Stimulated activated CD8-positive, alpha-beta memory T cell treated with anti-CD3 and anti-CD28 coated beads, Interleukin-4, amount 100 ng/mL, for 4 hours (primary cell): ENCODE results near the gene TEX54.

Source experiments
- DNase-seq, 2 donors: peaks; one replicate each; pipeline ENCODE4 v3.0.0-alpha.2; 2020; ENCODE audit warnings: low read depth in 2 of 2, low spot score in 1 of 2

Gene TEX54

DNA sequence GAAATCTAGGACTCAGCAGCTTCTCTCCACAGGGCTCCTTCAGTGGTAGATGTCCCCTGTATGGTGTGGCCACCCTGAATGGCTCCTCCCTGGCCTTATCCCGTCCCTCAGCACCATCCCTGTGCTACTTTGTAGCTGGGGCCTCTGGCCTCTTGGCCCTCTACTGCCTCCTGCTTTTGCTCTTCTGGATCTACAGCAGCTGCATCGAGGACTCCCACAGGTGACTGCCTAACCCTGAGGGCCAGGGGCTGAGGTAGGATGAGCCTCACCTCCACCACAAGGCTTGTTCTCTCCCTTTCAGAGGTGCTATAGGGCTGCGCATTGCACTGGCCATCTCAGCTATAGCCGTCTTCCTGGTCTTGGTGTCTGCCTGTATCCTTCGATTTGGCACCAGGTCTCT lies 43.6 kb downstream of the TEX54 start:
- no peak for DNase-seq

DNA sequence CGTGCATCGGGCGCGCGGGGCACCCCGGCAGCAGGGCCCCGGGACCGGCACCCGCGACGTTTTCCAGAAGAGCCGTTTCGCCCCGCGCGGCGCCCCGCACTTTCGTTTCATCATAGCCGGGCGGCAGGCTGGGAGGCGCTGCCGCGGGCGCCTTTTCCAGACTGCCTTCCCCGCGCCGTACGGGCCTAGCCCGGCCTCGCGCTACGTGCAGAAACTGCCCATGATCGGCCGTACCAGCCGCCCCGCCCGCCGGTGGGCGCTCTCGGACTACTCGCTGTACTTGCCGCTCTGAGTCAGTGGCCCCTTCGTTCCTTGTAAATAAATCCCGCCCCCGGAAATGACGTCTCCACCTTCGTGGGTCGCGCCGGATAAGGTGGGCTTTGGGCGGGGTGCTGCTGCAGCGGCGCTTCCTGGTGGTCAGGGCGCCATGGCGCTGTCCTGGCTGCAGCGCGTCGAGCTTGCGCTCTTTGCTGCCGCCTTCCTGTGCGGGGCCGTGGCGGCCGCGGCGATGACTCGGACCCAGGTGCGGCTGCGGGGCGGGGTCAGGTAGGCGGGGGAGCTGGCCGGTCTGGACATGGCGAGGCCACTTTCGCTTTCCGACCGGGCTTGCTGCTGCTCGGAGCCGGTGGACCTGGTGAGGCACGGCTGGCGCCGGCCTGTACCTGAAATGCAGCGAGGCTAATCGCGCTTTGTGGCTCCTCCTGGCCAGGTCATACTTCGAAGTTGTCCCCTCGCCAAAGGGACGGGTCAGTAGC lies 45.5 kb downstream of the TEX54 start, which contains the start of gene TMEM179B:
TSS of gene TMEM179B (plus strand) at position 398 of the 755 bp plus-strand sequence. CDS start at position 428, 30 bp downstream.
- DNase-seq = peak; percentile 97 to 99

DNA sequence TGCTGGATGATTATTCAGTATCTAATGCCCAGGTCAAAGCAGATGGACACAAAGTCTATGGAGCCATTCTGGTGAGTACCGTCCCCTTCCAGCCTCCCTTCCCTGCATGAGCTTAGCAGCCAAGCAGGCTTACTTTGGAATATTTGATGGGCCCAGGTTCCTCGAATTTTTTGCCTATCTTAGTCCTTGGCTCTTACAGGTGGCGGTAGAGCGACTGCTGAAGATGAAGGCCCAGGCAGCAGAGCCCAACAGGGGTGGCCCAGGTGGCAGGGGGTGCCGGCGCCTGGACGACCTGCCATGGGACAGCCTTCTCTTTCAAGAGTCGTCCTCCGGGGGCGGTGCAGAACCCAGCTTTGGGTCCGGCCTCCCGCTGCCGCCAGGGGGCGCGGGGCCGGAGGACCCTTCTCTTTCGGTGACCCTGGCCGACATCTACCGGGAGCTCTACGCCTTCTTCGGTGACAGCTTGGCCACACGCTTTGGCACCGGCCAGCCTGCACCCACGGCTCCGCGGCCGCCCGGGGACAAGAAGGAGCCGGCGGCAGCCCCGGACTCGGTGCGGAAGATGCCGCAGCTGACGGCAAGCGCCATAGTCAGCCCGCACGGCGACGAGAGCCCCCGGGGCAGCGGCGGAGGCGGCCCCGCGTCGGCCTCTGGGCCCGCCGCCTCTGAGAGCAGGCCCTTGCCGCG lies 46.2 kb downstream of the TEX54 start:
- peak; percentile 61 to 72 for DNase-seq

DNA sequence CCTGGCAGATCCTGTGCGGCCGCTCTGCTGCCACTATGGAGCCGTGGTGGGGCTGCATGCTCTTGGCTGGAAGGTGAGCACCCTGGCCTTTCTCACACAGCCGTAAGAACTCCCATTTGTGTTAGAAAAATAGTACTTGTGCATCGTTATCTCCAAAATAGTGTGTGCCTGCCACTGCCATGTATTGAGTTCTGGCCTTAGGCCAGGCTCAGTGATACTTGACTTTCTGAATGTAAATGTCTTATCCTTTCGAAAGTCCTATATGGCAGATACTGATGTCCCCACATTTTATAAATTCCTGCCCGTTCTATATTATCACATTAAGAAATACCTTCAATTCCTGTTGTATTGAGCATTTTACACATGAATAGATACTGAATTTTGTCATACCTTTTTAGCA lies 49.9 kb downstream of the TEX54 start:
- DNase-seq = no peak
